ENCODE results near the gene RGMA.

GRCh38 chr15:93045191-93045785, 43.7 kb downstream of the RGMA start:
- TF ChIP-seq RAD21 (IDR thresholded peaks at IDR 0.05 in 1 of 2, conservative IDR thresholded peaks at IDR 0.05 in 1 of 2; ENCODE audit: low read depth in 2 of 2, low read length in 2 of 2) (no peak), JUN (IDR thresholded peaks at IDR 0.05; ENCODE audit: low read depth, low read length) (no peak), POLR2A (IDR thresholded peaks at IDR 0.05; ENCODE audit: control extremely low read depth in 1 of 2, low read depth in 2 of 2, low read length in 2 of 2) (no peak)
- TF ChIP-seq, protein P1, sequence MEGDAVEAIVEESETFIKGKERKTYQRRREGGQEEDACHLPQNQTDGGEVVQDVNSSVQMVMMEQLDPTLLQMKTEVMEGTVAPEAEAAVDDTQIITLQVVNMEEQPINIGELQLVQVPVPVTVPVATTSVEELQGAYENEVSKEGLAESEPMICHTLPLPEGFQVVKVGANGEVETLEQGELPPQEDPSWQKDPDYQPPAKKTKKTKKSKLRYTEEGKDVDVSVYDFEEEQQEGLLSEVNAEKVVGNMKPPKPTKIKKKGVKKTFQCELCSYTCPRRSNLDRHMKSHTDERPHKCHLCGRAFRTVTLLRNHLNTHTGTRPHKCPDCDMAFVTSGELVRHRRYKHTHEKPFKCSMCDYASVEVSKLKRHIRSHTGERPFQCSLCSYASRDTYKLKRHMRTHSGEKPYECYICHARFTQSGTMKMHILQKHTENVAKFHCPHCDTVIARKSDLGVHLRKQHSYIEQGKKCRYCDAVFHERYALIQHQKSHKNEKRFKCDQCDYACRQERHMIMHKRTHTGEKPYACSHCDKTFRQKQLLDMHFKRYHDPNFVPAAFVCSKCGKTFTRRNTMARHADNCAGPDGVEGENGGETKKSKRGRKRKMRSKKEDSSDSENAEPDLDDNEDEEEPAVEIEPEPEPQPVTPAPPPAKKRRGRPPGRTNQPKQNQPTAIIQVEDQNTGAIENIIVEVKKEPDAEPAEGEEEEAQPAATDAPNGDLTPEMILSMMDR (IDR thresholded peaks at IDR 0.05; ENCODE audit: control extremely low read depth in 1 of 3, insufficient read depth in 1 of 3, low read depth in 1 of 3, low read length in 3 of 3): no peak

Data from H1 (cell line).